Left lung (tissue), 10 donors: Measurements from ENCODE around the gene JARID2. TPM values are rescaled to one million over a fixed set of nuclear protein-coding genes. Genes with fewer than 3 reads are reported as not detected.
A peak's percentile ranks its signal among the peaks of the same experiment; 100 is the strongest.

Source experiments
- ATAC-seq: fragments of 200-7000 bp; cut with Tn5 transposase; one replicate; pipeline ENCODE4 v1.9.1; 2020; ENCODE audit warnings: moderate library complexity
- DNase-seq, 4 donors: peaks; one replicate each; pipeline ENCODE4 v3.0.0-alpha.2; 2013 to 2020
- H3K27ac ChIP-seq, 2 donors: fragments of 200-600 bp; sonication (generic) in 1 of 2; one replicate each; pipeline versions ENCODE4 v1.5.0 to v1.8.0; 2020 to 2021
- H3K27me3 ChIP-seq, 2 donors: fragments of 200-600 bp; sonication (generic) in 1 of 2; one replicate each; pipeline versions ENCODE4 v1.5.0 to v1.8.0; 2020 to 2021
- H3K36me3 ChIP-seq, 2 donors: fragments of 200-600 bp; sonication (generic) in 1 of 2; one replicate each; pipeline versions ENCODE4 v1.5.0 to v1.8.0; 2020 to 2021
- H3K4me1 ChIP-seq, 2 donors: fragments of 200-600 bp; one replicate each; pipeline ENCODE4 v1.8.0; 2021
- H3K4me3 ChIP-seq, 2 donors: fragments of 200-600 bp; sonication (generic) in 1 of 2; one replicate each; pipeline versions ENCODE4 v1.5.0 to v1.8.0; 2020 to 2021; ENCODE audit warnings: mild to moderate bottlenecking in 1 of 2
- H3K9me3 ChIP-seq, 2 donors: fragments of 200-600 bp; sonication (generic) in 1 of 2; one replicate each; pipeline versions ENCODE4 v1.5.0 to v1.8.0; 2020 to 2021
- CTCF ChIP-seq, 2 donors: fragments of 200-600 bp; sonication (generic) in 1 of 2; IDR thresholded peaks; one replicate each; pipeline versions ENCODE4 v1.5.0 to v1.8.0; 2021; ENCODE audit warnings: antibody characterized with exemption in 2 of 2
- intact Hi-C, 2 donors: fragments of 100-400 bp; cut with DNase I; formaldehyde crosslinking; loops; one replicate each; pipeline versions ENCODE4 v1.11.2 to v1.14.2; 2022
- polyA plus RNA-seq, 6 donors: library from polyadenylated mRNA; unstranded; fragments of 120-200 nt; gene quantifications; one replicate each; pipeline ENCODE4 v1.2.1, GENCODE V29; 2013; ENCODE audit not compliant: insufficient read length in 6 of 6
- total RNA-seq, 2 donors: library from RNA; stranded (reverse); fragmentation: NEBNext Ultra II Directional; extraction: Animal tissue kit (Norgen Biotek cat#: 25700); gene quantifications; one replicate each; pipeline ENCODE4 v1.2.1, GENCODE V29; 2021
- donor health status: DM: no; HTN: yes; CAD: no.
- donor health status: DM: no; HTN: no; CAD: no.

Gene JARID2
- total and polyA plus RNA-seq, 8 donors, result 10.2 to 19.4 (median 17.8) TPM

DNA sequence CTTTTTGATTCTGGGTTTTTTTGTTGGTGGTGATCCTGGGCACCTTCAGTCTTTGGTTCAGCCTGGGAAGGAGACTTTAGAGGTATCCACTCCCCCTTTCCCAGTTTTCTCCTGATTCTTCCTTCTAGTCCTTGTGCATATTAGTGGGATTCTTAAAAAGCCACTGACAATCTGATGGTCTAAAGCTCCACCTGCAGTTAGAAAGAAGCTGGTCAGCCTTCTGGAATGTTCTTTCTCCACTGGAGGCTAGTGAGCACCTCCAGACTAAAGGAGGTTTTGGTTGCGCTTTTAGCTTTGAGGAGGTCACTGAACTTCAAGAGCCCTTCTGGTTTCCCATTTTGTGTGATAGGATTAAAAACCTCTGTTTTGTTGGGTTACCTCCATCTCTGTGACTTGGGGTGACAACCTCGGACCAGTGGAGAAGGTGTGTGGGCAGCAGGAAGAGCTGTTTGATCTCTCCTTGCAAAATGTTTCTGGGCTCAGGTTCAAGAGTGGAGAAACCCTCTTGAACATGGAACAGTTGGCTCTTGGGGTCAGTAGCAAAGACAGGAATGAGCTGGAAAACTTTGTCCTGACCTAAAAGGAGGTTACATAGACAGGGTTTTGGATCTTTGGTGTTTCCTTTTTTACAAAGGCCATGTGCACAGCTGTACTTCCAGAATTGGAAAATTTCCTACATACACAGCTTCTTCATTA is 29.0 kb downstream of the JARID2 start:
- H3K27ac ChIP-seq, result peak overlapping the region in 1 of 2 donors; percentile 18
- H3K4me1 ChIP-seq, result peaks cover 7 to 33% of the 10 kb centered on the region in 2 donors
- no peaks in the 10 kb centered on the region for H3K9me3 ChIP-seq
- DNase-seq (no peak), ATAC-seq (peak; percentile 76)
- intact Hi-C loops, result no loop called here
- no peaks in the 10 kb centered on the region for H3K36me3 ChIP-seq
- no peak for TF ChIP-seq CTCF (IDR thresholded peaks at IDR 0.05)
- H3K4me3 ChIP-seq, result no peak overlapping the region
- no peaks in the 10 kb centered on the region for H3K27me3 ChIP-seq

- Histone ChIP-seq H3K27me3 (no peaks in the 10 kb centered on the region), H3K4me3 (no peak overlapping the region), H3K4me1 (peaks cover 14 to 48% of the 10 kb centered on the region in 2 donors), H3K9me3 (no peaks in the 10 kb centered on the region), H3K27ac (no peak overlapping the region), H3K36me3 (no peaks in the 10 kb centered on the region)
- no peak for DNase-seq
- intact Hi-C loops, result no loop called here
- no peak for ATAC-seq
- no peak for TF ChIP-seq CTCF (IDR thresholded peaks at IDR 0.05)
Measured at GRCh38 chr6:15276036-15276985, 30.4 kb downstream of the JARID2 start.

DNA sequence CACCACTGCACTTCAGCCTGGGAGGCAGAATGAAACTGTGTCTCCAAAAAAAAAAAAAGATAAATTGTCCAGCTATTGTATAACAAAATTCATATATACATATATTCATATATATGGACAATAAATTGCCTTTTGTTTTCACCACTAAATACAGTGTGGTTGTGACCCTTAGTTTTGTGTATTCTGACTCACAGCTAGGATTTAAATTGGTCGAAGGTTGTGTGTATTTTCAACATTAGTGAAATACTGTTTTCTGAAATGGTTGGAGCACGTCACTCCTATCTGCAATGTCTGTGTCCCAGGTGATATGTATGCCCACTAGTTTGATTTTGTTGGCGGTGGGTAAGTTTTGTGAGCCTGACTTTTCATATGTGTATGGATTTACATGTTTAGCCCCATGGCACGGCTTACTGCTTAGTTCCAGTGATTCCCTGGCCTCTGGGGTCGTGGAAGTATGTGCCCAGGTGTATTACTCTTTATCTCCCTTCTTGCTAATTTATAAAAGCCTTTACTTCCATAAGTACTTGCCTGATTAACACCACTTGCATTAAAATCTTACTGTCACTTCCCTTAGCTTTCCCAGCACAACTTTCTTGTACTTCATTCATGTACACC is 33.3 kb downstream of the JARID2 start:
- Histone ChIP-seq H3K4me1 (peaks cover 17 to 58% of the 10 kb centered on the region in 2 donors), H3K27ac (no peak overlapping the region), H3K27me3 (no peaks in the 10 kb centered on the region), H3K36me3 (no peaks in the 10 kb centered on the region), H3K4me3 (no peak overlapping the region), H3K9me3 (no peaks in the 10 kb centered on the region)
- DNase-seq (no peak), ATAC-seq (no peak)
- intact Hi-C loops, result no loop called here
- TF ChIP-seq CTCF (IDR thresholded peaks at IDR 0.05), result no peak

DNA sequence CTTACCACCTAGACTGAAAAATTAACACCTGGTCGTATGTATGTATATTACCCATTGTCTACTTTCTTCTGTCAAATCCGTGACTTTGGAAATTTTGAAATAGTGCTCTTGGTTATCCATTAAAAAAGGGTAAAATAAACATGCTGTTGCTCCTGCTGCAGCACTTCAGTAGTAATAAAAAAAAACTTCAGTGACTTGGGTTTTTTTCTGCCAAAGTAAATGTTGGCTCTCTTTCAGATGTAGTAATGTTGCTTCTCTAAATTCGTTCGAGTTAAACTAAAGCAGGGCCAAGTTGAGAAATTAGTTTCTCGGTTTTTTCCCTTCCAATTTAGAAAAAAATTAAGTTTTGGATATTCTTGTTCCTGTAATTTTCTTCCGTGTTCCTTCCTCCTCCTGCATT is 34.2 kb downstream of the JARID2 start:
- no peak overlapping the region for H3K4me3 ChIP-seq
- H3K27ac ChIP-seq, result no peak overlapping the region
- DNase-seq, result peak in 2 of 4 donors; percentile 73 to 84
- H3K4me1 ChIP-seq, result peaks cover 13 to 58% of the 10 kb centered on the region in 2 donors
- ATAC-seq, result peak; percentile 59
- H3K9me3 ChIP-seq, result no peaks in the 10 kb centered on the region
- no peaks in the 10 kb centered on the region for H3K27me3 ChIP-seq
- intact Hi-C loops, result no loop called here
- H3K36me3 ChIP-seq, result no peaks in the 10 kb centered on the region
- TF ChIP-seq CTCF (IDR thresholded peaks at IDR 0.05), result no peak

GRCh38 chr6:15280961-15281360 is 35.1 kb downstream of the JARID2 start:
- ATAC-seq (peak; percentile 62), DNase-seq (no peak)
- Histone ChIP-seq H3K27ac (no peak overlapping the region), H3K27me3 (no peaks in the 10 kb centered on the region), H3K9me3 (no peaks in the 10 kb centered on the region), H3K4me3 (no peak overlapping the region), H3K4me1 (peaks cover 10 to 56% of the 10 kb centered on the region in 2 donors), H3K36me3 (no peaks in the 10 kb centered on the region)
- intact Hi-C loops, result no loop called here
- TF ChIP-seq CTCF (IDR thresholded peaks at IDR 0.05), result no peak
